H9 (cell line): ENCODE measurements around the gene ASCC3. TPM values are rescaled to one million over a fixed set of nuclear protein-coding genes. Genes with fewer than 3 reads are reported as not detected.

Source experiments
- DNase-seq: peaks from one replicate; pipeline ENCODE4 v3.0.0-alpha.2; 2017
- H2AFZ ChIP-seq: one replicate; pipeline ENCODE4 v1.6.1; 2013; ENCODE audit warnings: mild to moderate bottlenecking, low read length, control low read depth, moderate library complexity
- H2AK5ac ChIP-seq: 2 replicates; pipeline ENCODE4 v1.6.1; 2013; ENCODE audit warnings: low read length, control low read depth, mixed read lengths; ENCODE audit not compliant: insufficient read length
- H2BK120ac ChIP-seq: one replicate; pipeline ENCODE4 v1.6.1; 2013; ENCODE audit warnings: low read depth, mild to moderate bottlenecking, low read length, control low read depth, inconsistent platforms; ENCODE audit not compliant: poor library complexity, severe bottlenecking
- H2BK12ac ChIP-seq: 2 replicates; pipeline ENCODE4 v1.6.1; 2013; ENCODE audit warnings: low read length, control low read depth, mixed read lengths, low read depth; ENCODE audit not compliant: insufficient read length
- H2BK15ac ChIP-seq: 2 replicates; pipeline ENCODE4 v1.6.1; 2013; ENCODE audit warnings: low read depth, low read length, control low read depth
- H2BK20ac ChIP-seq: one replicate; pipeline ENCODE4 v1.6.1; 2013; ENCODE audit warnings: low read depth, mild to moderate bottlenecking, low read length, control low read depth, inconsistent platforms; ENCODE audit not compliant: poor library complexity, severe bottlenecking
- H2BK5ac ChIP-seq: 2 replicates; pipeline ENCODE4 v1.6.1; 2013; ENCODE audit warnings: low read length, control low read depth, mixed read lengths; ENCODE audit not compliant: insufficient read length
- H3K14ac ChIP-seq: 2 replicates; pipeline ENCODE4 v1.6.1; 2013; ENCODE audit warnings: low read length, control low read depth; ENCODE audit not compliant: insufficient read depth
- H3K18ac ChIP-seq: 2 replicates; pipeline ENCODE4 v1.6.1; 2013; ENCODE audit warnings: low read depth, mild to moderate bottlenecking, mixed read lengths, low read length, control low read depth; ENCODE audit not compliant: insufficient read length
- H3K23ac ChIP-seq: 2 replicates; pipeline ENCODE4 v1.6.1; 2013; ENCODE audit warnings: low read length, control low read depth, mixed read lengths, low read depth; ENCODE audit not compliant: insufficient read length
- H3K23me2 ChIP-seq: 2 replicates; pipeline ENCODE4 v1.6.1; 2013; ENCODE audit warnings: low read depth, mild to moderate bottlenecking, mixed read lengths, low read length, control low read depth; ENCODE audit not compliant: insufficient read length, poor library complexity, severe bottlenecking
- H3K27ac ChIP-seq: 2 replicates; pipeline ENCODE4 v1.5.1; 2013; ENCODE audit warnings: low read length, control low read depth, mixed read lengths, low read depth; ENCODE audit not compliant: insufficient read length
- H3K27me3 ChIP-seq: 2 replicates; pipeline ENCODE4 v1.6.1; 2013; ENCODE audit warnings: low read length, control low read depth, inconsistent platforms; ENCODE audit not compliant: insufficient read depth
- H3K4ac ChIP-seq: 2 replicates; pipeline ENCODE4 v1.6.1; 2013; ENCODE audit warnings: low read depth, mild to moderate bottlenecking, control low read depth, inconsistent platforms, low read length, moderate library complexity
- H3K4me1 ChIP-seq: 2 replicates; pipeline ENCODE4 v1.6.1; 2013; ENCODE audit warnings: low read length, control low read depth, inconsistent platforms; ENCODE audit not compliant: insufficient read depth
- H3K4me2 ChIP-seq: 2 replicates; pipeline ENCODE4 v1.6.1; 2013; ENCODE audit warnings: low read length, control low read depth, mixed read lengths; ENCODE audit not compliant: insufficient read length, insufficient read depth
- H3K56ac ChIP-seq: 2 replicates; pipeline ENCODE4 v1.6.1; 2013; ENCODE audit warnings: low read depth, mild to moderate bottlenecking, mixed read lengths, low read length, control low read depth; ENCODE audit not compliant: insufficient read length
- H3K79me1 ChIP-seq: 2 replicates; pipeline ENCODE4 v1.6.1; 2013; ENCODE audit warnings: low read depth, mild to moderate bottlenecking, moderate library complexity, low read length, control low read depth, inconsistent platforms; ENCODE audit not compliant: insufficient read depth, poor library complexity, severe bottlenecking
- H3K79me2 ChIP-seq: 2 replicates; pipeline ENCODE4 v1.6.1; 2013; ENCODE audit warnings: low read length, control low read depth, inconsistent platforms; ENCODE audit not compliant: insufficient read depth
- H3K9ac ChIP-seq: 2 replicates; pipeline ENCODE4 v1.6.1; 2013; ENCODE audit warnings: low read length, control low read depth, mixed read lengths; ENCODE audit not compliant: insufficient read length; ENCODE audit errors: extremely low read depth
- H3K9me3 ChIP-seq: one replicate; pipeline ENCODE4 v1.6.1; 2013; ENCODE audit warnings: low read depth, low read length, inconsistent platforms; ENCODE audit not compliant: control insufficient read depth
- H3T11ph ChIP-seq: one replicate; pipeline ENCODE4 v1.6.1; 2013; ENCODE audit warnings: mild to moderate bottlenecking, low read length, control low read depth, inconsistent platforms
- H4K20me1 ChIP-seq: one replicate; pipeline ENCODE4 v1.6.1; 2013; ENCODE audit not compliant: control insufficient read depth, insufficient read length, insufficient read depth
- H4K5ac ChIP-seq: 2 replicates; pipeline ENCODE4 v1.6.1; 2013; ENCODE audit warnings: low read depth, mild to moderate bottlenecking, mixed read lengths, low read length, control low read depth; ENCODE audit not compliant: insufficient read length
- H4K8ac ChIP-seq: replicated peaks from 2 replicates; pipeline ENCODE4 v1.6.1; 2013; ENCODE audit warnings: low read length, control low read depth, mixed read lengths, low read depth; ENCODE audit not compliant: insufficient read length
- H4K91ac ChIP-seq: 2 replicates; pipeline ENCODE4 v1.6.1; 2013; ENCODE audit warnings: low read depth, mild to moderate bottlenecking, moderate library complexity, mixed read lengths, low read length, control low read depth; ENCODE audit not compliant: insufficient read length
- H3K27ac Mint-ChIP-seq, 3 experiments: 2 replicates in 2 of 3; 3 replicates in 1 of 3; pipeline ENCODE4 v1.8.0; 2020 to 2021; ENCODE audit warnings: mixed read lengths in 3 of 3, mild to moderate bottlenecking in 1 of 3, moderate library complexity in 1 of 3
- H3K27me3 Mint-ChIP-seq: 2 replicates; pipeline ENCODE4 v1.8.0; 2021; ENCODE audit warnings: low read depth, mild to moderate bottlenecking, moderate library complexity, mixed read lengths
- H3K36me3 Mint-ChIP-seq, 3 experiments: 2 replicates in 2 of 3; 3 replicates in 1 of 3; pipeline ENCODE4 v1.8.0; 2020 to 2021; ENCODE audit warnings: low read depth in 3 of 3, mixed read lengths in 3 of 3; ENCODE audit not compliant: insufficient read depth in 1 of 3
- H3K4me1 Mint-ChIP-seq, 2 experiments: 2 replicates each; pipeline ENCODE4 v1.8.0; 2020; ENCODE audit warnings: mixed read lengths in 2 of 2
- H3K4me3 Mint-ChIP-seq, 2 experiments: 2 replicates in 1 of 2; 3 replicates in 1 of 2; pipeline ENCODE4 v1.8.0; 2020 to 2021; ENCODE audit warnings: mild to moderate bottlenecking in 2 of 2, mixed read lengths in 2 of 2, moderate library complexity in 1 of 2
- H3K9me3 Mint-ChIP-seq, 2 experiments: 2 replicates in 1 of 2; 3 replicates in 1 of 2; pipeline ENCODE4 v1.8.0; 2020; ENCODE audit warnings: mild to moderate bottlenecking in 2 of 2, mixed read lengths in 2 of 2, moderate library complexity in 1 of 2
- CTCF ChIP-seq: fragments of 200-600 bp; sonication (generic); conservative IDR thresholded peaks from 3 replicates; pipeline ENCODE4 v1.8.0; 2021; ENCODE audit warnings: antibody characterized with exemption, mild to moderate bottlenecking
- WGBS: extraction: QIAGEN DNeasy Blood & Tissue Kit; methylation state at CpG from one replicate; pipeline ENCODE4 v1.1.7; 2013; ENCODE audit warnings: missing lambda C conversion rate, low lambda C conversion rate, mixed read lengths; ENCODE audit not compliant: insufficient read length; ENCODE audit errors: extremely low coverage; 5-methylcytosine and 5-hydroxymethylcytosine counted together
- total RNA-seq: library from RNA; stranded (reverse); gene quantifications from 2 replicates; pipeline ENCODE4 v1.2.1, GENCODE V29; 2021

Gene ASCC3
- total RNA-seq, 1 experiment from 2014 or later: 63.8 TPM

DNA sequence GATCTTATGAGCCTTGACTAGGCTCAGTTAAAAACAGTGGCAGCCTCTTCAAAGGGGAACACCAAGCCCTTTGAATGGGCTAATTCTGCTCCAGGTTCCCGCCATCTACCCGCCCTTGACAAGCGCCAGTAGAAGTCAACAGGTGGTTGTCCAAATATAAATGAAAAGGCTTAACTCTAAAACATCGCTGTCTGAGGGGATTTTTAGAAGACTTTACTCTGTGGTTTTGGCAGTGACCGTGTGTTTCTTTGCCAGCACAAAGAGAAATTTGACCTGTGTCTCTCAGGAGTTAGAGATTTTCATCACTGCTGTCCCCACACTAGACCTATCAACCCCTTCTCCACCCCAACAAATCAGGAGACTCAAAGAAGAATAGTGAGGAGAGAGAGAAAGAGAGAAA is 396.7 kb downstream of the ASCC3 start:
- Mint-ChIP-seq H3K27ac (no peak overlapping the region), H3K4me3 (no peak overlapping the region), H3K9me3 (peaks cover 2% of the 10 kb centered on the region in 2 experiments; a peak in 3 of 5 replicates), H3K36me3 (peaks cover 0 to 2% (median 2%) of the 10 kb centered on the region in 3 experiments; a peak in 3 of 7 replicates), H3K4me1 (no peaks in the 10 kb centered on the region), H3K27me3 (peaks cover 3% of the 10 kb centered on the region)
- Histone ChIP-seq H2BK12ac (no peak overlapping the region), H4K8ac (no peak overlapping the region), H3T11ph (no peak overlapping the region), H3K9ac (no peak overlapping the region), H3K14ac (no peak overlapping the region), H2BK120ac (no peak overlapping the region), H3K9me3 (no peaks in the 10 kb centered on the region), H4K20me1 (no peaks in the 10 kb centered on the region), H3K27ac (no peak overlapping the region), H2AFZ (no peak overlapping the region), H3K23me2 (no peaks in the 10 kb centered on the region), H3K18ac (no peak overlapping the region), H3K79me1 (no peaks in the 10 kb centered on the region), H4K91ac (no peak overlapping the region), H3K79me2 (no peaks in the 10 kb centered on the region), H3K56ac (no peak overlapping the region), H2BK15ac (no peak overlapping the region), H4K5ac (no peak overlapping the region), H2BK5ac (no peak overlapping the region), H3K27me3 (no peaks in the 10 kb centered on the region), H3K23ac (no peak overlapping the region), H3K4me1 (no peaks in the 10 kb centered on the region), H2AK5ac (no peak overlapping the region), H3K4me2 (no peak overlapping the region), H2BK20ac (no peak overlapping the region), H3K4ac (no peak overlapping the region)
- no CpG with 5 or more reads among the region's 5 CpGs for WGBS
- DNase-seq: no peak
- TF ChIP-seq CTCF: no peak
